HG02884 (cell line): ENCODE measurements around the gene P2RY11.

Source experiments
- ATAC-seq: cut with Tn5 transposase; IDR thresholded peaks from one replicate; pipeline ENCODE4 v1.9.1; 2021; ENCODE audit warnings: mild to moderate bottlenecking, moderate library complexity; ENCODE audit not compliant: unreplicated experiment

The P2RY11 gene

DNA sequence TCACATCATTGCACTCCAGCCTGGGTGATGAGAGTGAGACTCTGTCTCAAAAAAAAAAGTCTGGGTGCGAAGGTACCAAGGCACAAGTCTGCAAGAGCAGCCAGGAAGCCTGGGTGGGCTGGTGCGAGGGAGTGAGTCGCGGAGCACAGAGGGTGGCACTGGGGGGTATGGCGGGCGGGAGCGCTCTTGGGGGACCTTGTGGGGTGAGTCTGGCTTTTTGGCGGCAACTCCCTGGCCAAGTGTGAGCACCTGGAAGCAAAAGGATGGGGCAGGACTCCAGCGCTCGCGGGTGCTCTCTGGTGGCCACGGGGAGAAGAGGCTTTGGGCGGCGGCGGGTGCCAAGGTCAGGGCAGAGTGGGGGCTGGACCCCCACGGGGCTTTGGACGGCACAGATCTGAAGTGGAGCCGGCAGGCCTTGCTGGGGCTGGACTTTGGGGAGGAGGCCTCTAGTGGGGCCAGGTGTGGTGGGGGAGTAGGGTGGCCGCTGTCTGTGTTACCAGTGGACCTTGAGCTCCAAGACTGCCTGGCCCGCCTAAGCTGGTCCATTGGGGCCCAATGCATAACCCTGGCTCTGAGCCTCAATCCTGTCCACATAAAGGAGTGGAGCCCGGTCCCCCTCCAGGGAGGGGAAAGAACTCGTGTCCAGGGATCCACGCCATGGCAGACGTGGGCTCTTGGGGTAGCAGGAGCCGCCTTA lies 1.6 kb downstream of the P2RY11 start:
- ATAC-seq = no peak

DNA sequence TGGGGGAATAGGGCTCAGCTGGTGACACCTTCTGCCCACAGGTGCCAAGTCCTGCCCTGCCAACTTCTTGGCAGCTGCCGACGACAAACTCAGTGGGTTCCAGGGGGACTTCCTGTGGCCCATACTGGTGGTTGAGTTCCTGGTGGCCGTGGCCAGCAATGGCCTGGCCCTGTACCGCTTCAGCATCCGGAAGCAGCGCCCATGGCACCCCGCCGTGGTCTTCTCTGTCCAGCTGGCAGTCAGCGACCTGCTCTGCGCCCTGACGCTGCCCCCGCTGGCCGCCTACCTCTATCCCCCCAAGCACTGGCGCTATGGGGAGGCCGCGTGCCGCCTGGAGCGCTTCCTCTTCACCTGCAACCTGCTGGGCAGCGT lies 2.1 kb downstream of the P2RY11 start:
- ATAC-seq = no peak

DNA sequence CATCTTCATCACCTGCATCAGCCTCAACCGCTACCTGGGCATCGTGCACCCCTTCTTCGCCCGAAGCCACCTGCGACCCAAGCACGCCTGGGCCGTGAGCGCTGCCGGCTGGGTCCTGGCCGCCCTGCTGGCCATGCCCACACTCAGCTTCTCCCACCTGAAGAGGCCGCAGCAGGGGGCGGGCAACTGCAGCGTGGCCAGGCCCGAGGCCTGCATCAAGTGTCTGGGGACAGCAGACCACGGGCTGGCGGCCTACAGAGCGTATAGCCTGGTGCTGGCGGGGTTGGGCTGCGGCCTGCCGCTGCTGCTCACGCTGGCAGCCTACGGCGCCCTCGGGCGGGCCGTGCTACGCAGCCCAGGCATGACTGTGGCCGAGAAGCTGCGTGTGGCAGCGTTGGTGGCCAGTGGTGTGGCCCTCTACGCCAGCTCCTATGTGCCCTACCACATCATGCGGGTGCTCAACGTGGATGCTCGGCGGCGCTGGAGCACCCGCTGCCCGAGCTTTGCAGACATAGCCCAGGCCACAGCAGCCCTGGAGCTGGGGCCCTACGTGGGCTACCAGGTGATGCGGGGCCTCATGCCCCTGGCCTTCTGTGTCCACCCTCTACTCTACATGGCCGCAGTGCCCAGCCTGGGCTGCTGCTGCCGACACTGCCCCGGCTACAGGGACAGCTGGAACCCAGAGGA lies 2.6 kb downstream of the P2RY11 start:
- no peak for ATAC-seq

DNA sequence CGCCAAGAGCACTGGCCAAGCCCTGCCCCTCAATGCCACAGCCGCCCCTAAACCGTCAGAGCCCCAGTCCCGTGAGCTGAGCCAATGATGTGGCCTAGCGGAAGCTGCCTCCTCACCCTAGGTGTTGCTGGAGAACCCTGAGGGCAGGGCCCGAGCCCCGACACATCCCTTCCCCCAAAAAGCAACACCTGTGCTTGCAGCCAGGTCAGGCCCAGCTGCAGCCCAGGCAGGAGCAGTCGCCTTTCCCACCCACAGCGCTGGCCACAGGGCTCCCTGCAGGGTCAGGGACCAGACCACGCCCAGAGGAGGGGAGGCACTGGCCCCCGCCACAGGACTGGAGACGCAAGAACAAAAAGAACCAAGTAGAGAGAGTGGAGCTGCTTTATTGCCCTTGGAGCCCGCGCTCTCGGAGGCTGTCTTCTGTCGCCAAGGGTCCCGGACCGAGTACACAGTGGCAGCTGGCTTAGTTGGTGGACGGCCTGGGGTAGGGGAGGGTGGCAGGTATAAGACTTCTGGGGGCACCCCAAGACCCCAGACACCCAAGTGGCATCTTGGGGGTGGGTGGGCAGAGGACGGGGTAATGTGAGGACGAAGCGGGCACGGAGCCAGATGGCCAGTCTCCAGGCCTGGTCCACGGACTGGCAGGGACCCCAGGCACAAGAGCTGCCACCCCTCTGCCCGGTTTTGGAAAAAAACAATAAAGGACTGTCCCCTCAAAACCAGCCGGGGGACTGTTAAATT lies 3.3 kb downstream of the P2RY11 start:
- no peak for ATAC-seq

DNA sequence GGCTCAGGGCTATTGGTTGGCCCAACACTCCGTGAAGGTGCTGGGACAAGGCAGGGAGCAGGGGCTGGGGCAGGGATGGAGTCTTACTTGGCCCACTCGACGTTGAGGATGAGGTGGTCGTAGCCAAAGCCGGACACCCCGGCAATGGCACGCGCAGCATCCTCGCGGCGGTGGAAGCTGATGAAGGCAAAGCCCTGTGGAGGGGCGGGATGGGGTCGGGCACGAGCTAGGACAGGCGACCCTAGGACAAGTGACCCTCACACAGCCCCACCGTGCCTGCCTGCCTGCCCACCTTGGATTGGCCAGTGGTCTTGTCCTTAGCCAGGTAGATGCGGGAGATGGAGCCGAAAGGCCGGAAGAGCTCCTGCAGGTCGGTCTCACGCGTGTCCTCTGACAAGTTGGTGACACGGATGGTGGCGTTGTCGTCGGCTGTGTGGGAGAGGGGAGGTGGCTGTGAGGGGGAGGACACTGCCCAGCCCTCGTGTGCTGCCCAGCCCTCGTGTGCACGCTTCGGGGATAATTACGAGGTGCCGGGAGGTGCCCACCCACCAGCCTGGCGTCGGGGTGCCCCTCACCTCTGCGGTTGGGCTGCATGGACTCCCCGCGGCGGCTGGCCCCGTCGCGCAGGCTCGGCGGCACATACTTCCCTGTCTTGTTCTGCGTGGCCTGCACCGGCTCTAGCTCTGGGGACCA lies 4.0 kb downstream of the P2RY11 start:
- ATAC-seq = no peak

DNA sequence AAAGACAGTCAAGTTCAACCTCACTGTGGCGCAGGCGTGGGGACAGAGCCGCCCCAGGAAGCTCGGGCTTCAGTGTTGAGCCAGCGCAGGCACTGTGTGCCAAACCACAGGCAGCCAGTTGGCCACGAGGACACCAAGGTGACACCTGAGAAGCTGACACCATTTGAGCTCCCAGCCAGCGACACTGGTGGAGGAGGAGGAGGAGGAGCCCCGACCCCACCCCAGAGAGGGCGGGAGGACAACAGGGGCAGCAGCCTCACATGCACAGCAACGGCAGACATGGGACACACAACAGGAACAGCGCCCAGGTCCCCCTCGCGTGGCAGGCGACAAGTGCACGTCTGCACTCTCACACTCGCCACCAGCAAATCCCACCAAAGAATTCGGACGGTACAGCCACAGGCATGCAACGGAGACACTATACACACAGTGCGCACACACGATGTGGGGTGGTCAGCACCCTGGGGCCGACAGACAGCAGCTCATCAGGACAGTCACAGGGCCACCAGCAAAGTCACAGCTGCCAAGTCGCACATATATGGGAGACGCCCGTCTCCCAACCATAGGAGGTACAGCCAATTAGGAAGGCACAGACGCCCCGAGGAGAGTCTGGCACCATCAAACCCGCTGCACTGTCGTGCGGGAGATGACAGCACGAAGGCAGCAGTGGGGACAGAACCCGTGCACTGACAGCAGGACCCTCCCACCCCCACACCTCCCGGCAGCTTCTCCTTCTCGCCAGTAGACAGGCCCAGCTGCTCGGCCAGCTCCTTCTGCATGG lies 4.8 kb downstream of the P2RY11 start:
- no peak for ATAC-seq

DNA sequence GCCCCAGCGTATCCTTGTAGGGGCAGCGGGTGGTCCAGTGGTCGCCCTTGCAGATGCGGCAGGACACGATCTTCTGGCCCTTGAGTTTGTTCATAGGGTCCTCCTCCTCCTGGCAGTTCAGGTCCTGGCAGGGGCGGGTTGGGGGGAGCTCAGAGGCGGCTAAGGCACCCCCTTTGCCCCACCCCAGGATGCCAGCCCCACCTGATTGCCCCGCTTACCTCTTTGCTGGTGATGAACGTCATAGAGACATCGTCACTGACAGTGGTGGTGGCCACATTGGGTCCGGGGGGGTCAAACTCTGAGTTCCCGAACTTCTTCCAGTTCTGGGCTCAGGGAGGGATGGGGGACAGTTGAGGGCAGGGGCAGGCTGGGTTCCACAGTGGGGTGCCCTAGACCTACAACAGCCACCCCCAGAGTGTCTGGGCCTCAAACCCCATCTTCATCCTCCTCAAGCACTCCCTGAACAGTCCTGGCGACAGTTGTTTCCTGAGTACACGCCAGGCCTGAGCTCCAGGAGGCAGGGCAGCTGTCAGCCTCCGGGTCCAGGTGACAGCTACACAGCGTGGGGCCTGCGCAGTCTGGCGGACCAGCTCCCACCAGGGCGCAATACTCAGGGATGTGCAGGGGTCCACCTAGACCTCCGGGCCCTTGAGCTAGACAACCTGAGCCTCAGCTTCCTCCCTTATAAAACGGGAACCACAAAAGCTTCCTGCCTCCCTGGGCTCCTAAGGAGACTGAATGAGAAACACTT lies 5.5 kb downstream of the P2RY11 start:
- no peak for ATAC-seq

DNA sequence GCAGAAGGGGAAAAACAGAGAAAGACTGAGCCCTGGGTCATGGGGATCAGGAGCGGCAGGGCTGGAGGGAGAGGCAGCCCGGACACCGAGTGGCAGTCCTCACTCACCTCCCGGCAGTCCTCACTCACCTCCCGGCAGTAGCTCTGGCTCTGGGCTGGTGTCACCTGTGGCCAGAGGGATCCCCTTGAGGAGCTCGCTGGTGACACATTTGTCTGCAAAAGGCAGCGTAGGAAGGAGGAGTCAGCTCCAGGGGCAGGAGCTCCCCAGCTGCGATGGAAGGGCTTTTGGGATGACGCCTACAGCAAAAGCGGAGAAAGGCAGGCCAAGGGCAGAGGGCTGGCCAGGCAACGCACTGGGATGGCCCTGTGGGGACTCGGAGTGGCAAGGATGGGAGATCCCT lies 7.5 kb downstream of the P2RY11 start:
- ATAC-seq = no peak

DNA sequence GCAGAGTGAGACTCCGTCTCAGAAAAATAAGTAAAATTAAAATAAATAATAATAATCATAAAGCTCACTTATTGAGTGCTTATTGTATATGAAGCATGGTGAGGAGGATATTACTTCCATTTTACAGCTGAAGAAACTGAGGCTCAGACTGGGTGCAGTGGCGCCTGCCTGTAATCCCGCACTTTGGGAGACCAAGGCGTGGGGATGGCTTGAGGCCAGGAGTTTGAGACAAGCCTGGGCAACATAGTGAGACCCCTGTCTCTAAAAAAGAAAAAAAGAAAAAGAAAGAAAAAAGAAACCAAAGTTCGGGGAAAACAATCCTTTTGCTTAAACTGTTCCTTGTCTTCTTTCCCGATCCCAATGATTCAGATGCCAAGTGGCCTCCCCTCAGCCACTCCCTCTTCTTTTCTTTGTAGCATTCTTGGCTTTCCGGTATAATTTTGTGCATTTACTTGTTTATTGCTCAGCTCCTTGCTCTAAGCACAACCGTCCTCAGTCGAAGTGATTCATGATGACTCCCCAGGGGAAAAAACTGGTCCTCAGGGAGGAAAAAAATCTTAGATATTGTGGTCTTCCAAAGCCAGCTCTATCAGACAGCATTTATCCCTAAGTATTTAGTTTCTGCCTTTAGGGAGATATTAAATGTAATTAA lies 9.2 kb downstream of the P2RY11 start:
- ATAC-seq = no peak

DNA sequence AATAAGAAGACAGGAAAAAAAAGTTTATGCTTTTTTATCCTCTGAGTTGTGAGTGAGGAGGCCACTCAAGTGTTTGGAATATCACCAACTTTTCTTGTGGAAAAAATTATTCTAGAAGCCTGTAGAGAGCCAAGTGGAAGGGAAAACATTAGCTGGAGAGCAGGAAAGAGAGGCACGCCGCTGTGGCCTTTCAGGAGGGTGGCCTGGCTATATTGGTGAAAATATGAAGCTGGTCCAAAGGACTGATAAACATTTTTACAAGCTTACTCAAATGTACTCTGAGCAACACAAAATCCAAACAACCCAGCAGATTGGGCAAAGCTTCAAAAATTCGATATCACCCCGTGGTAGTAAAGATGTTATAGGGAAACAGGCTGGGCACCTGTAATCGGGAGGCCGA lies 10.6 kb downstream of the P2RY11 start:
- ATAC-seq = no peak

DNA sequence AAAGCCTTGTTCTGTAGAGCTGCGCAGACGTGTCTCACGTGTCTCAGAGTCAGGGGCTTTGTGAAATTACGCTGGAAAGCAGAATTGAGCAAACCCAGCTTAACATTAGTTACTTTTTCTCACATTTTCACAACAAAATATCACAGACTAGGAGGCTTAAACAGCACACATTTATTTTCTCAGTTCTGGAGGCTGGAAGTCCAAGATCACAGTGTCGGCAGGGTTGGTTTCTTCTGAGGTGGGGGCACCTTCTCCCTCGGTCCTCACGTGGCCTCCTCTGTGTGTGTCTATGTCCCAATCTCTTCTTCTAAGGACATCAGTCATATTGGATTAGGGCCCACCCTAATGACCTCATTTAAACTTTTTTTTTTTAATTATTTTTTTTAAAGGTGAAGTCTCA lies 12.9 kb downstream of the P2RY11 start:
- ATAC-seq = no peak

DNA sequence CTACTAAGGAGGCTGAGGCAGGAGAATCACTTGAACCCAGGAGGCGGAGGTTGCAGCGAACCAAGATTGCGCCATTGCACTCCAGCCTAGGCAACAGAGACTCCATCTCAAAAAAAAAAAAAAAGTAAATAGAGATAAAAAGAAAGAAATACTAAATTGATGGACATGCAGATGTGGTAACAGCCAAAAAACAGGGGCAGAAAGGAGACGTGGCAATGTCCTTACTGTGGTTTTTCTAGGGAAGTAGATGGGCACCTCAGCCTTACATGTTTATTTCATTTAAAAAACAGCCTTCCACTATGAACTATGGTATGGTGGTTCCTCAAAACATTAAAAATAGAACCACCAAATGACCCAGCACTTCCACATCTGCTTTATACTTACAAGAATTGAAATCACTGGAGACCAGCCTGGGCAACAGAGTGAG lies 14.7 kb downstream of the P2RY11 start:
- no peak for ATAC-seq

DNA sequence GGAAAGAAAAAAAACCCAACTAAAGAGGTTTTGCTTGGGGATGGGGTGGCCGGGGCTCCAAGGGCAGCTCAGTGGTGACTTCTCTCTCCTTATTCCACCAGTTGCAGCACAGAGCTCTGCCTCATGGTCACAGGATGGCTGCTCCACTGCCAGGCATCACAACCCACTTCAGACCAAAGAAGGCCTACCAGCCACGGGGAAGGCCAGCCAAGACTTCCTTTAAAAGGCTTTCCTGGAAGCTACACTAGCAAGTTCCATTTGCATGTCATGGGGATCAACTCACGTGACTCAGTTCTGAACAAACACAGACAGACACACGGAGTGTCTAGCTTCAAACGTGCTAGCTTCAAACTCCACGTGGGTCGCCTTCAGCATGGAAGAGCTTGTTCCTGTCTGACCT lies 21.4 kb downstream of the P2RY11 start:
- ATAC-seq = no peak

DNA sequence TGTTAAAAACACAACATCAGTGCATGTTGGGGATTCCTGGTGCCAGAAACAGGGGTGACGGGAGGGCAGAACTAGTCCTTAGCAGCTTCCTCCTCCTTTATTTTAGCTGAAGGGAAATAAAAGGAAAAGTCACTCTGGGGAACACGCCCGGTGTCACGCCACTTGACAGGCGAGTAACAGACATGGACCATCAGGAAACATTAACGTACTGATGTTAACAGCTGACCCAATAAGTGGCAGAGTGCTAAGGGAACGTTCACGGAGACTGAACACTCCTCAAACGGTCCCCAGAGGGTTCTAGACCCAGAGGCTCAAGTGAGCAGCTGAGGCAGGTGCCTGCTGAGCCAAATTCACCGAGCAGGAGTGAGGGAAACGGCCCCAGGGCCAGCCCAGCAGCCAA lies 22.1 kb downstream of the P2RY11 start:
- no peak for ATAC-seq

DNA sequence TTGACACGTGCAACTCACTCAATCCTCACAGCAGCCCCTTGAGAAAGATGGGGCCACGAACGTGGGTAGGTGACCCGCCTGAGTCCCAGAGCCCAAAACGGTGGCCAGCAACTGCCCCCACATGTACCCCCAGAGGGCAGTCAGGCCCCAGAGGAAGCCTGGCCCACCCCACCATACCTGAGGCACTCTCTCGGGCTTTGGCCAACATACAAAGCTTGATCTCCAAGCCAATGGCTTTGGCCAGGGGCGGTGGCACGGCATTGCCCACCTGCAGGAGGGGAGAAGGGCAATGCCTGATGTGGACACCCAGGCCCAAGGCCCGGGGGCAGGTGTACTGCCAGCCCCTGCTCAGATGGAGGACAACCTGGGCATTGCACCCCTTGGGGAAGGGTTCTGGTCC lies 22.5 kb downstream of the P2RY11 start:
- ATAC-seq = no peak

DNA sequence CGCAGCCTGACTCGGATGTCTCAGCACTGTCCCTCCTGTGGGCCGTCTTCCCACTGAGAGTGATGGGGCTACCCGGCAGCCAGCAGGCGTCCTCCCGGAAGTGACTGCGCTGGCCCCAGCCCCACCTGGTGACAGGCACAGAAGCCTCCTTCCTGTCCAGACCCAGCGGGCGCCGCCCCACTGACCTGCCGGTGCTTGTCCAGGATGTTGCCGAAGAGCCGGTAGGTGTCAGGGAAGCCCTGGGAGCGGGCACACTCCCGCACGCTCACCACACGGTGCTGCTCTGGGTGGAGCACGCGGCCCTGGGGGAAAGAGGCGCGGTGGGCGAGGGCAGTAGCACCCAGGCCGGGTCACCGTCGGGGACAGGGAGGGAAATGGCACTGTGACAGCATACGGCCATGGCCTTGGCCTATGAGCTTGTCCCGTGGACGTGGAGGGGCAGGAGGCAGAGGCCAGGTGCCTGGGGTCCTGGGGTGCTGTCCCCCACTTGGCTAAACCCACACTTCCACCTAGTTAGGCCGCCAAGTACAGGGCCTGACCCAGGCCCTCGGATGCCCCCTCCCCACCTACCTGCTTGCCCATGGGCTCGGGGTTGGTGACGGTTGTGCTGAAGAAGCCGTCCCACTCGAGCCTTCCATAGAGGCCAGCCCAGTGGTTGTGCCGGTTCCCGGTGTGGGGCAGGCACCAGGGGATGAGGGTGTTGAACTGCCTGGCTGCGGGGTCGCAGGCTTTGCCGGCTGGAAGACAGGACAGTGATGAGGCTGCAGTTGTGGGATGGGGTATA lies 24.2 kb downstream of the P2RY11 start:
- no peak for ATAC-seq

DNA sequence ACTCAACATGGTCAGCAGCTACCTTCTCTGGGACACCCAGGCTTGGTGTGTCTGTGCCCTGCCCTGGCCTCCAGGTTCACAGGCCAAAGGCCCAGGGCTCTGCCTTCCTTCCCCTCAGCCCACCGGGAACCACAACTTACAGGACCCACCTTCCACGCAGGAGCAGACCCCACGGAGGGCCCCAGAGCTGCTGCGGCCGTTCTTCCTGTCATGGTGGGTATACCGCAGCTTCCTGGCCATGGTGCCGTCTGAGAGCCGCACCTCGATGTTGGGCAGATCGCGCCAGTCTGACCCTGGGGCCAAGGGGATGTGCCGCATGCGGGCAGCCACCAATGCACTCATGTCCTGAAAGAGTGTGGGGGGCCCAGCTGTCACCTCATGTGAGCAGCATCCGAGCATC lies 25.4 kb downstream of the P2RY11 start:
- no peak for ATAC-seq

DNA sequence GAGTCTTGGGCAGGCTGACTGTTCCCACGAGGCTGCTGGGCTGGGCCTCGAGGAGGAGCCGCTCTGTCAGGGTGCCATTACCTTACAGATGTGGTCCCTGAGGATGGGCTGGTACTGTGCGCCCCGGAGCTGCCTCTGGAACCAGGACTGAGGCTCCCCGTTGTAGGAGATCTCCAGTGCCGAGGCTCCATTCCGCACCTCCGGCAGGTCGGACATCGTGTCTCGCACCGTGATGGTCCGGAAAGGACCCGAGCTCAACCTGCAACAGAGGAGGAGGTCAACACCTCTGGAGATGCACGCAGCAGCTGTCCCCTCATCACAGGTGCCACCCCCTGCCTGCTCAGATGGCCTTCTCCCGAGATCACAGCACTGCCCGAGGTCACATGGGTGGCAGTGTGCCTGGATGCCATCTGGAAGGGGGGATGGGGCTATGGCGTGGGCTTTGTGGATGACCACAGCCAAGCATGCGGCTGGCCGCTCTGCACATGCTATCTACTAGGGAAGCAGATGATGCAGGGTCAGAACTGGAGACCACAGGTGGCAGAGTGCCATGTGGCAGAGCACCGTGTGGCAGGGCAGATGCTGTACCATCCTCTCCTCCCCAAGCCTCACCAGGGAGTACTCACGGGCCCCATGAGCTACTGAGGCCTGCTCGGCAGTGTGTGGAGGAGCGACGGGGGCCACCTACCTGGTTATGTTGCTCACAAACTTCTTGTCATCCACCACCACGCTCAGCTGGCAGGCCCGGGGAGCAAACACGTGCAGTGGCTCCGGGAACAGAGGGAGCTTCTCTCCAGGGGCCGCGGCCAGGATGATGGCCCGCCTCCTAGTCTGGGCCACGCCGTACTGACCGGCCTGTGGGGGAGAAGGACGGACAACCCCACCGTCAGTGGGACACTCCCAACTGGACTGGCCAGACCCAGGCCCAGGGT lies 26.5 kb downstream of the P2RY11 start:
- no peak for ATAC-seq
